Smooth muscle cell of the coronary artery (primary cell): Measurements from ENCODE around the gene NSFL1C. TPM values are rescaled to one million over a fixed set of nuclear protein-coding genes. Genes with fewer than 3 reads are reported as not detected.

Experiments
- total RNA-seq: library from RNA; depleted of rRNA; stranded (reverse); fragments of >200 nt; gene quantifications from 2 replicates; pipeline ENCODE4 v1.2.3, GENCODE V29; 2014; ENCODE audit warnings: low replicate concordance

The NSFL1C gene
- 15.4 and 20.7 TPM in 2 replicates for total RNA-seq

DNA sequence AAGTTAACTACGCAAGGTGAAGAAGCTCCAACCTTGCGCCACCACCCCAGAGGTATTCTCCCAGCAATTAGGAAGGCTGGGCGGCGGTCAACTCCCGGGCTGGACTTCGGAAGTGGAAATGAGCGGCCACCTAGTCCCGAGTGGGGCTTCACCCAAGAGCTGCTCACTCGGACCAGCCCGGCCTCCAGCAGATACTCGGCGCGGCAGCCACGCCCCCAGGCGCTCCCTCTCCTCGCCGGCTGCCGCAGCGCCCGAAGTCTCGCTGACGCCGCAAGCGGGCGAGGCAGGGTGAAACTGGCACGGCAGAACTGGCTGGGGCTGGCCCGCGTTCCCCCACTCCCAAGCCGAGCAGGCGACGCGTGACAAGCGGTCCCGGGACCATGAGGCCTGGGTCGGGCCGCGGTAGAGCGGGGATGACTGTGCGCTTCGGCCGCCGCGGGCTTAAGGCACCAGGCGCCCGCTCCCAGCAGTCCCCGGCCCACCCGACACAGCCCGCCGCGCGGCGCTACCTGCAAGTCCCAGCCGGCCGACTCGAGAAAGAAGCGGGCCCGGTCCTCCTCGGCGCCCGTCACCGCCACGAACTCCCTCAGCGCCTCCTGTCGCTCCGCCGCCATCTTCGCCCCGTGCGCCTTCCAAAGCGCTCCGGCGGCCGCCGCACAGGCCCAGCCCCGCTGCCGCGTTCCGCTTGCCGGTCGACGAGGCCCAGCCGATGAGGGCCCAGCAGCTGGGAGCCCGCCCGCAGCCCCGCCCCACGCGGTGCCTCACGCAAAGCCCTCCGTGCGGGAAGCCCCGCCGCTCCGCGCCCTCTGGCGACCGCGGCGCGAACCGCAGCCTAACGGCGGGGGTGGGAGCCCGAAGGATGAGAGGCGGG lies at the start of gene NSFL1C:
Gene NSFL1C (minus strand): TSS at position 639 of the 871 bp plus-strand sequence. CDS start 25 bp downstream, at position 614.

DNA sequence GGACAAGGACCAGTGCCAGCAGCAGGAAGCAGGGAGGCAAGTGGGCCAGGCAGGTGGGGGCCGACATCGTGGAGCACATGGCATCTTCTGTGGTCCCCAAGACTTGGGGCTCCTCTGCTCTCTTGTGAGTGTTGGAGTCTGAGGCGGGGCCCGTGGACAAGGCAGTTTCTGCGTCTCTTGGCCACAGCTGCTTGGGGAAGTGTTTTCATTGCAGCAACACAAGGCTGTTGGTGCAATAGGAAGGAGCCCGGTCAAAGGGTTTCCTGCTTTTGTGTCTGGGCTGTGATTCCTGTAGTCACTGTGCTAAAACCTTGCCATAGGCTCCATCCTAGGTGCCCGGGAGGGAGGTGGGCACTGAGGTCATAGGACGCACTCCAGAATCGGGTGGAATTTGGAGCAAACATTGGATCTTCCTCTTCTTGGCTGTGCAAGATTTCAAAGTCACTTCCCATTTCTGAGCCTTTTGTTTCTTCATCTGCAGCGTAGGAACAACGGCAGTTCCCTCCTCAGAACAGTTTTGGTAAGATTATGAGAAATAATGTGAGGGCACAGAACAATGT lies 24.7 kb upstream of the NSFL1C start, which contains the start of gene SIRPB2:
Gene SIRPB2 (minus strand): TSS at position 140 of the 560 bp plus-strand sequence. CDS start 61 bp downstream, at position 79.

DNA sequence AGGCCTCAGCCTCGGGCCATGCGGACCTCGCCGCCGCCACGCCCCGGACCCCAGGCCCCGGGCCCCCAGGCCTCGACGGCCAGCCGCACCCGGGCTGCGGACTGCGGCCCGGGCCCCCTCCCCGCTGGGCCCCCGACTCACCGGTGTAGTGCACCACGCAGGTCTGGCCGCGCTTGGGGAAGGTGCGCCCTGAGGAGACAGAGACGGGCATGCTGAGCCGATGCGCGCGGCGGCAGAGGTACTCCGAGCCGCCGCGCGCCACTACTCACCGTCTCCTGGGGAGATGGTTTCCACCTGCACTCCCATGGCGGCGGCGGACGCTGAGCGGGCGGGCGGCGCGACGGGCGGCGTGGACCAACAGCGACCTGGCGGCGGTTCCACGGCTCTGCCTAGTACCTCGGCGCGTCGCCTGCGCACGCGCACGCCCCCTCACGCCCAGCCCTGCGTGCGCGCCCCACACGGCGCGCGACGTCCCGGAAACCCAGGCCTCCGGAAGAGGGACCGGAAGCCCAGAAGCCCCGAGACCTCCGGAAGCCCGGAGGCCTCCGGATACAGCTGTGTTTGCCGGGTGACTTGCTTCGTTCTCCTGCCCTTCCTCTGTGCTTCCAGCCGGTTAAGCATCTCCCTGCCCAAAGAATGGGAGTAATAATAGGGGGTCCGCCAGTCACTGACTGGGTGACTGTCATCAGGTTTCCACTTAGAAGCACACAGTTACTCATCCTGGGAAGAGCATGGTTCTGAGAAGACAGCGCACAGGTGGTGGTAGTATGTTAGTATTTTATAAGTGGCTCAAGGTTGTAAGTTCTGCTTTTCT lies 73.7 kb downstream of the NSFL1C start, which contains the start of gene FKBP1A:
Gene FKBP1A (minus strand): TSS at position 362 of the 814 bp plus-strand sequence. CDS start 56 bp downstream, at position 306.

Other genes starting within 250 kb of the NSFL1C start
- gene RAD21L1, start 240.8 kb downstream of the NSFL1C start, total RNA-seq: not detected in 2 replicates
- gene SNPH, start 200.6 kb downstream of the NSFL1C start, total RNA-seq: 6.8 and 7.1 TPM in 2 replicates
- 0.35 and 1.8 TPM in 2 replicates for gene SDCBP2, start 137.7 kb downstream of the NSFL1C start, total RNA-seq
- gene FKBP1A, start 73.8 kb downstream of the NSFL1C start, total RNA-seq: 102 and 160 TPM in 2 replicates
- not detected in 2 replicates for gene SIRPB2, start 24.6 kb upstream of the NSFL1C start, total RNA-seq
- not detected in 2 replicates for gene SIRPD, start 90.9 kb upstream of the NSFL1C start, total RNA-seq
- 0.59 TPM in 1 of 2 replicates, not detected in the other for gene SIRPB1, start 153.2 kb upstream of the NSFL1C start, total RNA-seq
- not detected in 2 replicates for gene SIRPG, start 190.9 kb upstream of the NSFL1C start, total RNA-seq